LNCaP clone FGC (cell line): Measurements from ENCODE around the gene SLC5A1.

Source experiments
- DNase-seq: peaks from one replicate; pipeline ENCODE4 v3.0.0-alpha.2; 2011; ENCODE audit warnings: low read depth
- H3K4me3 ChIP-seq: 2 replicates; pipeline ENCODE4 v1.5.1; 2011; ENCODE audit warnings: mild to moderate bottlenecking, low read depth, low read length, control low read depth
- TF ChIP-seq, protein P1 (sequence below): IDR thresholded peaks from 2 replicates; pipeline ENCODE4 v1.5.1; 2012; ENCODE audit warnings: mild to moderate bottlenecking; ENCODE audit not compliant: control insufficient read depth, insufficient read depth; ENCODE audit errors: extremely low read depth

The SLC5A1 gene

DNA sequence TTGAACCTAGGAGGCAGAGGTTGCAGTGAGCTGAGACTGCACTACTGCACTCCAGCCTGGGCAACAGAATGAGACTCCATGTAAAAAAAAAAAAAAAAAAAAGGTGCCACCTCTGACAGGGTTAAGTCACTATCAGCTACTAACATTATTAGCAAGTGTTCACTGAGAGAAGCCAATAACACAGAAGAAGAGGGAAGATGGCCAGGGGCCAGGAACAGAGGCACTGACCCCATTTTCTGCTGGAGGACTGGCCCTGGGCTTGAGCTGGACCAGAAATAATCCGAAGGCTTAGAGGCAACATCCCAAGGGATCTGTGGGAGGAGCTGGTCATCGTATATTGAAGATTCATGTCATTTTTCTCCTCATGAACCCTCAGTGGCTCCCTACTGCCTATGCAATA is 5.0 kb downstream of the SLC5A1 start:
- DNase-seq, result no peak
- H3K4me3 ChIP-seq, result no peak overlapping the region
- TF ChIP-seq, protein P1, sequence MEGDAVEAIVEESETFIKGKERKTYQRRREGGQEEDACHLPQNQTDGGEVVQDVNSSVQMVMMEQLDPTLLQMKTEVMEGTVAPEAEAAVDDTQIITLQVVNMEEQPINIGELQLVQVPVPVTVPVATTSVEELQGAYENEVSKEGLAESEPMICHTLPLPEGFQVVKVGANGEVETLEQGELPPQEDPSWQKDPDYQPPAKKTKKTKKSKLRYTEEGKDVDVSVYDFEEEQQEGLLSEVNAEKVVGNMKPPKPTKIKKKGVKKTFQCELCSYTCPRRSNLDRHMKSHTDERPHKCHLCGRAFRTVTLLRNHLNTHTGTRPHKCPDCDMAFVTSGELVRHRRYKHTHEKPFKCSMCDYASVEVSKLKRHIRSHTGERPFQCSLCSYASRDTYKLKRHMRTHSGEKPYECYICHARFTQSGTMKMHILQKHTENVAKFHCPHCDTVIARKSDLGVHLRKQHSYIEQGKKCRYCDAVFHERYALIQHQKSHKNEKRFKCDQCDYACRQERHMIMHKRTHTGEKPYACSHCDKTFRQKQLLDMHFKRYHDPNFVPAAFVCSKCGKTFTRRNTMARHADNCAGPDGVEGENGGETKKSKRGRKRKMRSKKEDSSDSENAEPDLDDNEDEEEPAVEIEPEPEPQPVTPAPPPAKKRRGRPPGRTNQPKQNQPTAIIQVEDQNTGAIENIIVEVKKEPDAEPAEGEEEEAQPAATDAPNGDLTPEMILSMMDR, result no peak

- TF ChIP-seq, protein P1, result no peak
- DNase-seq, result no peak
- H3K4me3 ChIP-seq, result no peak overlapping the region
These were observed 7.8 kb downstream of the SLC5A1 start for GRCh38 chr22:32050678-32051515.

DNA sequence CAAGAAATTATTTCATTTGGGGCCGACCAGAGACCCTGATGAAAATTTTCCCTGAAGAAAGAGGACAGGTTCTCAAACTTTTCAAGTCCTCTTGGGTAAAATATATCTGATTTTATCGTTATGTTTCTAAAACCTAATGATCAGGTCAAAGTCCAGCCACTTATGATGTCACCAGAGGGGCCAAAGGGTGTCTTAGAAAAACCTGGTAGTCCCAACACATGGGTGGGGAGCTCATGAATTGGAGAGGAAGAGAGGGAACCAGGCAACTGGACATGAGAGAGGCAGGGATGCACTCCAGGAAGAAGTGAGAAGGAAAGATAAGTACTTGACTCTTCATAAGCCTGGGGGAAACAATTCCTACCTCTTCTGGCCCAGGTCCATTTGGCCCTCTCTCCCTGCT is 9.2 kb downstream of the SLC5A1 start:
- TF ChIP-seq, protein P1, result no peak
- DNase-seq, result no peak
- no peak overlapping the region for H3K4me3 ChIP-seq

DNA sequence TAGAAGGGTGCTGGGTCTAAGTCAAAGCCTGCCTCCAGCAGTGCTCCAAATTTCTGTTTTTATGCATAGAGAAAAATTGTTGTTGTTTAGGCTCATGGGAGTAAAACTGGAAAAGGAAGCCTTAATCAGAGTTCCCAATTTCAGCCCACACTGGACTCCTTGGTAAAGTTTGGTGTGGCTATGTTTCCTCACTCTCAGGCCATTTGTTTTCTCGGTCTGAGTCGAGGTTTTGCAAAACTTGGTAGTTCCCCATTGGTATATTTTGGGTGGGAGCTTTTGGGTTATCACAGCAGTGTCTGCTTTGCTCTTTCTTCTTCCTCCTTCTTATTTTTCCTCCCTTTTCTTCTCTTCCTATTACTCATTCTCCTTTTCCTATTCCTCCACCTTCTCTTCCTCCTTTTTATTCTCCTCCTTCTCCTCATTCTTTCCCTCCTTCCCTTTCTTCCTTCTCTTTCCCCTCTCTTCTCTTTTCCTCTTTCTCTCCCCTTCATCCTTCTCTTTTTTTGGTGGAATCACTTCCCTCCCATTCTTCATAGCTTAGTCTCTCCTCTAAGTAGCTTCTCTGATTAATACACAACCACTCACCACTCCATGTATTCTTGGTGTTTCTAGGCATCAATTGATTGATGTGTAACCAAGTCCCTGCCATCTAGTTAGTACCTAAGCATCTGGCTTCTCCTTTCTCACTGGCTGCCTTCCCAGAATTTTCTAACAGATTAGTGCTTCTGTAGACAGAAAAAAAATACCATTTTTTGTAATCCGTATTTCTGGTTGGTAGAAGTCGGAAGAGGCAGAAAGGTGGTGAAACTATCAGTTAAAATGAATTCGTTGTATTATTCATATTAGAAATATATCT is 10.1 kb downstream of the SLC5A1 start:
- TF ChIP-seq, protein P1, result no peak
- DNase-seq, result no peak
- no peak overlapping the region for H3K4me3 ChIP-seq

GRCh38 chr22:32055069-32055468 is 12.0 kb downstream of the SLC5A1 start:
- TF ChIP-seq, protein P1, result no peak
- peak; percentile 47 for DNase-seq
- no peak overlapping the region for H3K4me3 ChIP-seq

DNA sequence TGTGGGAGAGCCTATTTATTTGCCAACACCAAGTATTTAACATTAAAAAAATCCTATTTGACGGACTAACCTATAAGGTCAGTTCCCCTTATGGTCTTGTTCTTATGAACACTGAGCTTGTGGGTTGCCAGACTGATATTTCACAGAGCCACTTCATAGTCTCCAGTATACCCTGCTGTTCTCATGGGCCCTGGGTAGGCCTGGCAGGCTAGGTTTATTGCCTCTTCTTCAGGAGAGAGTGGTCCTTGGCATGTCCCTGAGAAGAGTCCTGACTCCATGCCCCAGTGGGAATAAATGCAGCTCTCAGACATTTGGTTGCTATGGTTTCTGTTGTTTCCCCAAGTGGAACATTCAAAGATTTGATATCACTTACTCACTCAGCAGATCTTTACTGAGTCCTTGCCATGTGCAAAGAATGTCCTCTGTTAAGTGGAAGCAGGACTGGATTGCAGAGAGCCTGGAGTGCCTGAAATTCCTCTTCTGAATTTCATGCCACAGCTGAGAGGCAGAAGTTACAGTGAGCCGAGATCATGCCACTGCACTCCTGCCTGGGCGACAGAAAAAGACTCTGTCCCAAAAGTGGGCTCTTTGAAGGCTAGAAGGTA is 15.7 kb downstream of the SLC5A1 start:
- DNase-seq, result no peak
- TF ChIP-seq, protein P1, result no peak
- no peak overlapping the region for H3K4me3 ChIP-seq
